ENCODE data around the gene TMEM131L. TPM values are rescaled to one million over a fixed set of nuclear protein-coding genes. Genes with fewer than 3 reads are reported as not detected.
A peak's percentile ranks its signal among the peaks of the same experiment; 100 is the strongest.

The TMEM131L gene
- total RNA-seq, 3 donors from 2014 or later, result 18.7 to 22.0 (median 19.5) TPM

DNA sequence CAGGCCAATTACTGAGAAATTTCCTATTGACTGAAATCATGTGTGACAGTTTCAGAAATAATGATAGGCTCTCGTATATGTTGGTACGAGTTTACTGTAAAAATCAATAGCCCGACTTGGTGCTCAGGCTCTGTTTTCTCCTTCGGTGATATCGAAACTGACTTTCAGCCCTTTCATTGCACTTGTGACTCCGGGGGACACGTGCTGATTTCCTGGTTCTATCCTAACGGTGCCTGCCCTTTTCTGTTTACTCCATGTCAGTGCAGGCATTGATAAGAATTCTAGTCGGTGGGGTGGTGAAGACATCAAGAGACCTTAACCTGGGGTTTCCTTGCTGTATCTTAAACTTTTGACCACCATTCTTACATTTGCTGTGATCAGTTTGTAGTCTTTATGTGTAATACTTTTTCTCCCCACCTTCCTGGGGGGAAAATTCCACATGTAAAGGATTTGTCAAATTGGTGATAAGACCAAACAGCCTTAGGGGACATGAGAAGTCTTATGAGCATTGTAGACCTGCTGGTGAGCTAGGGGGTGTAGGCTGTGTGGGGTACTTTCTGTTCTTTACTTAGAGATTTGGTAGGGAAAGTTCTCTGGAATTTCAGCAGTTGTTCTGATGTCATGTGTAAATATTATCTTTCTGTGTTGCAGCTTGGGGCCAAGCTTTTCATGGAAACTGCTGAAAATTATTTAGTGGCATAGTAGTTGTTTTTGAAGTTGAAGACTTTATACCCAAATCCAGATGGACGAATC is 52.7 kb downstream of the TMEM131L start:
- Histone ChIP-seq H3K4me3 (no peak overlapping the region), H3K27me3 (no peaks in the 10 kb centered on the region), H3K4me1 (no peaks in the 10 kb centered on the region), H3K9me3 (no peaks in the 10 kb centered on the region), H3K36me3 (no peaks in the 10 kb centered on the region), H3K27ac (peak overlapping the region in 1 of 2 donors; percentile 10)
- intact Hi-C loops (cut with DNase I; ENCODE audit: low total_unique reads), result no loop called here
- TF ChIP-seq POLR2A (IDR thresholded peaks at IDR 0.05) (no peak), POLR2AphosphoS5 (IDR thresholded peaks at IDR 0.05) (no peak)
- TF ChIP-seq, protein P1, sequence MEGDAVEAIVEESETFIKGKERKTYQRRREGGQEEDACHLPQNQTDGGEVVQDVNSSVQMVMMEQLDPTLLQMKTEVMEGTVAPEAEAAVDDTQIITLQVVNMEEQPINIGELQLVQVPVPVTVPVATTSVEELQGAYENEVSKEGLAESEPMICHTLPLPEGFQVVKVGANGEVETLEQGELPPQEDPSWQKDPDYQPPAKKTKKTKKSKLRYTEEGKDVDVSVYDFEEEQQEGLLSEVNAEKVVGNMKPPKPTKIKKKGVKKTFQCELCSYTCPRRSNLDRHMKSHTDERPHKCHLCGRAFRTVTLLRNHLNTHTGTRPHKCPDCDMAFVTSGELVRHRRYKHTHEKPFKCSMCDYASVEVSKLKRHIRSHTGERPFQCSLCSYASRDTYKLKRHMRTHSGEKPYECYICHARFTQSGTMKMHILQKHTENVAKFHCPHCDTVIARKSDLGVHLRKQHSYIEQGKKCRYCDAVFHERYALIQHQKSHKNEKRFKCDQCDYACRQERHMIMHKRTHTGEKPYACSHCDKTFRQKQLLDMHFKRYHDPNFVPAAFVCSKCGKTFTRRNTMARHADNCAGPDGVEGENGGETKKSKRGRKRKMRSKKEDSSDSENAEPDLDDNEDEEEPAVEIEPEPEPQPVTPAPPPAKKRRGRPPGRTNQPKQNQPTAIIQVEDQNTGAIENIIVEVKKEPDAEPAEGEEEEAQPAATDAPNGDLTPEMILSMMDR (IDR thresholded peaks at IDR 0.05), result no peak
- DNase-seq (ENCODE audit: low spot score in 2 of 2), result no peak

DNA sequence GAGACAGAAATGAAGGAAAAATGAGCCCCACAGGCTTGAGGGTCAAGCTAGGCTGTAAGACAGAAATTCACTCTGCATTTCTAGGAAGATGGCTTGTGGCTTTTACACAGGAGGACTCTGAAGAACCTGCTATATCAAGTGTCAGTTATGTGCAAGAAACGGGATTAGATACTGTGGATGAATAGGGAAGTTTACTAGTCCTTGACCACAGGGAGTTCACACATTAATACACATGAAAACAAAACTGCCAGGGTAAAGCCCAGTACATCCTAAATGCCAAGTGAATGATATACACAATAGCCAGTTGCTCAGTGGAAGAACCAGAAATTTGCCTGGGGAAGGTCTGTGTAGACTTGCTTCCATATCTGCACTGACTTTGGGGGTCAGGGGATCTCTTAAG is 53.5 kb downstream of the TMEM131L start:
- no peaks in the 10 kb centered on the region for H3K36me3 ChIP-seq
- no peaks in the 10 kb centered on the region for H3K4me1 ChIP-seq
- no peaks in the 10 kb centered on the region for H3K9me3 ChIP-seq
- no peak overlapping the region for H3K27ac ChIP-seq
- intact Hi-C loops (cut with DNase I; ENCODE audit: low total_unique reads), result no loop called here
- TF ChIP-seq POLR2AphosphoS5 (IDR thresholded peaks at IDR 0.05), result no peak
- TF ChIP-seq, protein P1 (IDR thresholded peaks at IDR 0.05), result no peak
- no peak for TF ChIP-seq POLR2A (IDR thresholded peaks at IDR 0.05)
- DNase-seq (ENCODE audit: low spot score in 2 of 2), result no peak
- H3K4me3 ChIP-seq, result no peak overlapping the region
- H3K27me3 ChIP-seq, result no peaks in the 10 kb centered on the region

DNA sequence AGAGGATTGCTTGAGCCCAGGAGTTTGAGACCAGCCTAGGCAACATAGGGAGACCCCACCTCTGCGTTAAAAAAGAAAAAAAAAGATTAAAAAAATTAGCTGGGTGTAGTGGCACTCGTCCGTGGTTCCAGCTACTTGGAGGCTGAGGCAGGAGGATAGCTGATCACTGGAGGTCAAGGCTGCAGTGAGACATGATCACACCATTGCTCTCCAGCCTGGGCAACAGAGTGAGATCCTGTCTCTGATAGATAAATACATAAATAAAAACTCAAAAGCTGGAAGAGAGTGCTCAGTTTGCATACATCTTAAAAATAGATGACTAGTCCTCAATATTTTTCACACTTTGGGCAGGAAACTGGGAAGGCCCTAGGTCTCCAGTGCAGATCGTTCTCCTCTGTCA is 54.1 kb downstream of the TMEM131L start:
- DNase-seq (ENCODE audit: low spot score in 2 of 2), result no peak
- Histone ChIP-seq H3K27ac (no peak overlapping the region), H3K27me3 (no peaks in the 10 kb centered on the region), H3K4me3 (no peak overlapping the region), H3K36me3 (no peaks in the 10 kb centered on the region), H3K9me3 (no peaks in the 10 kb centered on the region), H3K4me1 (no peaks in the 10 kb centered on the region)
- TF ChIP-seq, protein P1 (IDR thresholded peaks at IDR 0.05), result no peak
- TF ChIP-seq POLR2AphosphoS5 (IDR thresholded peaks at IDR 0.05) (no peak), POLR2A (IDR thresholded peaks at IDR 0.05) (no peak)
- intact Hi-C loops (cut with DNase I; ENCODE audit: low total_unique reads), result no loop called here

DNA sequence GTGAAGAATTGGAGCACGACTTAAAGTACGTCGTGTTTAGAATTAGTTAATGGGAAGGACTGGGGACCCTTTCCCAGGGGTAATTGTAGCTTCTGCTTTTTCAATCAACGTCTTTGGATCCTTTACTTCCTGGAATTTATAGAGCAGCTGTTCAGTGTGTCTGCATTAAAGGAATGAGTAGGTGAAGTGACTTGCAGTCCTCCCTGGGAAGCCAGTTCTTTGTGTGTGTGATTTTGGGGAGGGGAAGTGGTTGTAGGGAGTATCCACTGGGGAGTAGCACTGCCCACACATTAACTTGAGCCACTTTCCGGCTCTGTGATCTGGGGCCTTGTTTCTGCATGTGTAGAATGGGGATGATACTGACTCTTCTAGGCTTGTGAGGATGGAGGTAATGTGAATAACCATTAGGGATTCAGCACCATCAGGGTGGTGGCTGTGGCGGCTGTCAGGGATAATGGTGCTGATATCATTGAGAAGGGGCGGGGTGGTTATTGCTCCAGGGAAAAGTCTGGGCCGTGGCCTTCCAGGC is 54.7 kb downstream of the TMEM131L start:
- H3K27me3 ChIP-seq, result no peaks in the 10 kb centered on the region
- no peaks in the 10 kb centered on the region for H3K36me3 ChIP-seq
- intact Hi-C loops (cut with DNase I; ENCODE audit: low total_unique reads), result no loop called here
- TF ChIP-seq POLR2AphosphoS5 (IDR thresholded peaks at IDR 0.05) (no peak), POLR2A (IDR thresholded peaks at IDR 0.05) (no peak)
- TF ChIP-seq, protein P1 (IDR thresholded peaks at IDR 0.05), result no peak
- no peak for DNase-seq (ENCODE audit: low spot score in 2 of 2)
- H3K9me3 ChIP-seq, result no peaks in the 10 kb centered on the region
- no peak overlapping the region for H3K27ac ChIP-seq
- H3K4me3 ChIP-seq, result no peak overlapping the region
- no peaks in the 10 kb centered on the region for H3K4me1 ChIP-seq

DNA sequence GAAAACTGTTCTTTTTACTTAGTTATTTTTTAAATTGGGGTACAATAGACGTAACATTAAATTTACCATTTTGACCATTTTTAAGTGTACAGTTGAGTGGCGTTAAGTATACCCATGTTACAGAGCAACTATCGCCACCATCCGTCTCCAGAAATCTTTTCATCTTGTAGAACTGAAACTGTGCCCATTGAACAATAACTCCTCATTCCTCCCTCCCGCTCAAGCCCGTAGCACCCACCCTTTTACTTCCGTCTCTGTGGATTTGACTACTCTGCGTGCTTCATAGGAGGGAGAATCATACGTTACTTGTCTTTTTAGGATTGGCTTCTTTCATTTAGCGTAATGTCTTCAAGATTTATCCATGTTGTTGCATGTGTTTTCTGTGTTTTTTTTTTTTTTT is 55.3 kb downstream of the TMEM131L start:
- no peaks in the 10 kb centered on the region for H3K9me3 ChIP-seq
- no peak overlapping the region for H3K4me3 ChIP-seq
- H3K36me3 ChIP-seq, result no peaks in the 10 kb centered on the region
- H3K27me3 ChIP-seq, result no peaks in the 10 kb centered on the region
- DNase-seq (ENCODE audit: low spot score in 2 of 2), result no peak
- no peaks in the 10 kb centered on the region for H3K4me1 ChIP-seq
- TF ChIP-seq, protein P1 (IDR thresholded peaks at IDR 0.05), result no peak
- TF ChIP-seq POLR2AphosphoS5 (IDR thresholded peaks at IDR 0.05), result no peak
- no peak for TF ChIP-seq POLR2A (IDR thresholded peaks at IDR 0.05)
- H3K27ac ChIP-seq, result no peak overlapping the region
- intact Hi-C loops (cut with DNase I; ENCODE audit: low total_unique reads), result no loop called here
